Colonic mucosa (tissue), 4 donors: Measurements from ENCODE around the gene CAMSAP1. TPM values are rescaled to one million over a fixed set of nuclear protein-coding genes. Genes with fewer than 3 reads are reported as not detected.

Experiments
- DNase-seq: peaks from one replicate; pipeline ENCODE4 v3.0.0-alpha.2; 2020
- H3K27ac ChIP-seq: fragments of 200-600 bp; one replicate; pipeline ENCODE4 v1.8.0; 2021
- H3K27me3 ChIP-seq: fragments of 200-600 bp; one replicate; pipeline ENCODE4 v1.8.0; 2021
- H3K36me3 ChIP-seq: fragments of 200-600 bp; one replicate; pipeline ENCODE4 v1.8.0; 2021
- H3K4me1 ChIP-seq: fragments of 200-600 bp; one replicate; pipeline ENCODE4 v1.8.0; 2021; ENCODE audit warnings: mild to moderate bottlenecking
- H3K4me3 ChIP-seq: fragments of 200-600 bp; one replicate; pipeline ENCODE4 v1.8.0; 2021
- H3K9ac ChIP-seq, 2 donors: one replicate each; pipeline ENCODE4 v1.7.0; 2013; ENCODE audit warnings: control low read depth in 2 of 2, low read depth in 2 of 2, low read length in 2 of 2
- H3K9me3 ChIP-seq: fragments of 200-600 bp; one replicate; pipeline ENCODE4 v1.8.0; 2021
- CTCF ChIP-seq: fragments of 200-600 bp; IDR thresholded peaks from one replicate; pipeline ENCODE4 v1.8.0; 2022; ENCODE audit warnings: antibody characterized with exemption, mild to moderate bottlenecking
- intact Hi-C: fragments of 100-400 bp; cut with DNase I; formaldehyde crosslinking; loops from one replicate; pipeline ENCODE4 v1.14.1; 2022
- total RNA-seq, 2 donors: library from RNA; stranded (reverse); fragmentation: NEBNext Ultra II Directional in 1 of 2; extraction: Animal tissue kit (Norgen Biotek cat#: 25700) in 1 of 2; gene quantifications; one replicate each; pipeline ENCODE4 v1.2.1, GENCODE V29; 2021
- donor health status: healthy.
- donor health status: DM: no; HTN: no; CAD: no.
- donor health status: DM: no; HTN: no; CAD: no.

CAMSAP1 gene
- total RNA-seq, 2 donors from 2014 or later = 14.0 to 14.4 TPM

- intact Hi-C loops = no loop called here
- no peak overlapping the region for H3K27ac ChIP-seq
- peaks cover 3% of the 10 kb centered on the region for H3K36me3 ChIP-seq
- H3K4me1 ChIP-seq = no peaks in the 10 kb centered on the region
- H3K4me3 ChIP-seq = no peak overlapping the region
- no peak for TF ChIP-seq CTCF
- H3K9me3 ChIP-seq = no peaks in the 10 kb centered on the region
- no peak overlapping the region for H3K9ac ChIP-seq
- H3K27me3 ChIP-seq = no peaks in the 10 kb centered on the region
- DNase-seq = no peak
Observed at GRCh38 chr9:135828656-135829055, 78.7 kb downstream of the CAMSAP1 start.

GRCh38 chr9:135827866-135828580 lies 79.3 kb downstream of the CAMSAP1 start:
- TF ChIP-seq CTCF = no peak
- DNase-seq = no peak
- Histone ChIP-seq H3K4me3 (no peak overlapping the region), H3K36me3 (peaks cover 8% of the 10 kb centered on the region), H3K27me3 (no peaks in the 10 kb centered on the region), H3K9me3 (no peaks in the 10 kb centered on the region), H3K4me1 (no peaks in the 10 kb centered on the region), H3K27ac (no peak overlapping the region), H3K9ac (no peak overlapping the region)
- intact Hi-C loops = no loop called here

GRCh38 chr9:135827301-135827700 lies 80.0 kb downstream of the CAMSAP1 start:
- DNase-seq = no peak
- no peaks in the 10 kb centered on the region for H3K27me3 ChIP-seq
- TF ChIP-seq CTCF = no peak
- H3K9ac ChIP-seq = no peak overlapping the region
- no peak overlapping the region for H3K4me3 ChIP-seq
- no peaks in the 10 kb centered on the region for H3K9me3 ChIP-seq
- H3K27ac ChIP-seq = no peak overlapping the region
- H3K4me1 ChIP-seq = no peaks in the 10 kb centered on the region
- intact Hi-C loops = no loop called here
- peaks cover 15% of the 10 kb centered on the region for H3K36me3 ChIP-seq

GRCh38 chr9:135826188-135826545 lies 81.2 kb downstream of the CAMSAP1 start:
- no peaks in the 10 kb centered on the region for H3K4me1 ChIP-seq
- no peak for DNase-seq
- H3K9me3 ChIP-seq = no peaks in the 10 kb centered on the region
- no peak overlapping the region for H3K4me3 ChIP-seq
- H3K36me3 ChIP-seq = peaks cover 17% of the 10 kb centered on the region
- H3K27me3 ChIP-seq = no peaks in the 10 kb centered on the region
- intact Hi-C loops = no loop called here
- no peak overlapping the region for H3K27ac ChIP-seq
- no peak for TF ChIP-seq CTCF
- H3K9ac ChIP-seq = no peak overlapping the region

- Histone ChIP-seq H3K9me3 (no peaks in the 10 kb centered on the region), H3K27me3 (no peaks in the 10 kb centered on the region), H3K4me1 (no peaks in the 10 kb centered on the region), H3K36me3 (peaks cover 17% of the 10 kb centered on the region), H3K4me3 (no peak overlapping the region), H3K9ac (no peak overlapping the region), H3K27ac (no peak overlapping the region)
- no peak for TF ChIP-seq CTCF
- intact Hi-C loops = no loop called here
- no peak for DNase-seq
Observed at GRCh38 chr9:135825435-135826187, 81.7 kb downstream of the CAMSAP1 start.
